Endothelial cell of umbilical vein (primary cell): ENCODE results near the gene CX3CR1. TPM values are rescaled to one million over a fixed set of nuclear protein-coding genes. Genes with fewer than 3 reads are reported as not detected.

Experiments
- BruUV-seq: library from RNA; stranded (reverse); fragments of 400-500 nt; replicated peaks from 2 replicates; lab custom pipeline; 2021; lab: Mats Ljungman, UMichigan
- CTCF ChIA-PET: fragments of 300-600, 350-600 bp; sonication (Branson Sonifier 250); formaldehyde crosslinking; loops from one replicate; lab custom pipeline; 2021; ENCODE audit warnings: antibody characterized with exemption, inconsistent platforms; lab: Charles Lee
- POLR2A ChIA-PET: fragments of 300-600, 350-600 bp; sonication (Branson Sonifier 250); formaldehyde crosslinking; loops from one replicate; lab custom pipeline; 2021; ENCODE audit warnings: antibody characterized with exemption, inconsistent platforms; lab: Charles Lee
- DNase-seq: peaks from one replicate; pipeline ENCODE4 v3.0.0-alpha.2; 2011; ENCODE audit warnings: low read depth, low spot score
- FAIRE-seq: peaks from 2 replicates; lab custom pipeline; 2011; peaks lifted over from hg19 to GRCh38; lab: Jason Lieb, UNC
- H2AFZ ChIP-seq: 2 replicates; pipeline ENCODE4 v1.6.0; 2012; ENCODE audit warnings: low read depth, low read length, control low read depth, inconsistent platforms
- H3K27ac ChIP-seq: 2 replicates; pipeline ENCODE4 v1.5.1; 2011; ENCODE audit warnings: low read depth, mild to moderate bottlenecking, control low read depth, low read length, moderate library complexity; ENCODE audit not compliant: insufficient read depth
- H3K27me3 ChIP-seq, 2 experiments: 2 replicates each; pipeline versions ENCODE4 v1.6.0 to v1.6.1; 2011; ENCODE audit warnings: low read length in 2 of 2, mixed read lengths in 1 of 2; ENCODE audit not compliant: control insufficient read depth in 2 of 2, insufficient read depth in 2 of 2
- H3K36me3 ChIP-seq, 2 experiments: 2 replicates in 1 of 2; 3 replicates in 1 of 2; pipeline ENCODE4 v1.5.1; 2011; ENCODE audit warnings: low read length in 2 of 2, mild to moderate bottlenecking in 1 of 2, moderate library complexity in 1 of 2; ENCODE audit not compliant: control insufficient read depth in 2 of 2, insufficient read depth in 2 of 2; ENCODE audit errors: extremely low read depth in 1 of 2
- H3K4me1 ChIP-seq: 3 replicates; pipeline ENCODE4 v1.5.1; 2011; ENCODE audit warnings: mild to moderate bottlenecking, low read length; ENCODE audit not compliant: control insufficient read depth, insufficient read depth; ENCODE audit errors: extremely low read depth
- H3K4me2 ChIP-seq: 2 replicates; pipeline ENCODE4 v1.6.1; 2011; ENCODE audit warnings: low read length, control low read depth, mixed read lengths; ENCODE audit not compliant: insufficient read depth
- H3K4me3 ChIP-seq, 3 experiments: fragments of 200-600 bp in 1 of 3; sonication (generic), shearing (Covaris generic) in 1 of 3; replicated peaks in 1 of 3; 2 replicates each; pipeline ENCODE4 v1.5.1; 2011 to 2016; ENCODE audit warnings: control low read depth in 3 of 3, low read length in 3 of 3, mild to moderate bottlenecking in 2 of 3, inconsistent platforms in 1 of 3, low read depth in 1 of 3, moderate library complexity in 1 of 3; ENCODE audit not compliant: insufficient read depth in 1 of 3
- H3K79me2 ChIP-seq: 2 replicates; pipeline ENCODE4 v1.6.0; 2012; ENCODE audit warnings: low read length, inconsistent platforms; ENCODE audit not compliant: control insufficient read depth, insufficient read depth
- H3K9ac ChIP-seq: replicated peaks from 2 replicates; pipeline ENCODE3; 2011; ENCODE audit warnings: low read length, control low read depth; ENCODE audit not compliant: insufficient read depth; ENCODE audit errors: extremely low read depth
- H3K9me1 ChIP-seq: replicated peaks from 3 replicates; pipeline ENCODE4 v1.6.0; 2011; ENCODE audit warnings: mild to moderate bottlenecking, low read length; ENCODE audit not compliant: control insufficient read depth, insufficient read depth; ENCODE audit errors: extremely low read depth
- H3K9me3 ChIP-seq: replicated peaks from 2 replicates; pipeline ENCODE4 v1.5.1; 2012; ENCODE audit warnings: low read length, inconsistent platforms; ENCODE audit not compliant: control insufficient read depth, insufficient read depth
- H4K20me1 ChIP-seq: replicated peaks from 2 replicates; pipeline ENCODE3; 2011; ENCODE audit warnings: mild to moderate bottlenecking, low read length; ENCODE audit not compliant: control insufficient read depth, insufficient read depth; ENCODE audit errors: extremely low read depth
- CTCF ChIP-seq, 2 donors: IDR thresholded peaks; 1 replicate in 1 of 2; 2 replicates in 1 of 2; pipeline ENCODE4 v1.5.1; 2011; ENCODE audit warnings: low read length in 2 of 2, mild to moderate bottlenecking in 2 of 2, moderate library complexity in 2 of 2, control low read depth in 1 of 2, inconsistent platforms in 1 of 2, low read depth in 1 of 2; ENCODE audit not compliant: insufficient read depth in 1 of 2; ENCODE audit errors: extremely low read depth in 1 of 2
- EZH2 ChIP-seq: IDR thresholded peaks from 2 replicates; pipeline ENCODE4 v1.6.1; 2012; ENCODE audit warnings: borderline replicate concordance, low read depth, mild to moderate bottlenecking, moderate library complexity, low read length, inconsistent platforms; ENCODE audit not compliant: severe bottlenecking
- FOS ChIP-seq: IDR thresholded peaks from 2 replicates; pipeline ENCODE4 v1.6.1; 2011; ENCODE audit warnings: mild to moderate bottlenecking, low read length, moderate library complexity, borderline replicate concordance; ENCODE audit not compliant: insufficient read depth
- GATA2 ChIP-seq: IDR thresholded peaks from 2 replicates; pipeline ENCODE4 v1.7.0; 2011; ENCODE audit warnings: low read depth, mild to moderate bottlenecking, moderate library complexity, mixed read lengths, low read length; ENCODE audit not compliant: insufficient read length, insufficient read depth
- JUN ChIP-seq: IDR thresholded peaks from 2 replicates; pipeline ENCODE4 v1.6.1; 2011; ENCODE audit warnings: borderline replicate concordance, low read depth; ENCODE audit not compliant: insufficient read length, insufficient read depth
- MAX ChIP-seq: IDR thresholded peaks from 2 replicates; pipeline ENCODE4 v1.6.1; 2011; ENCODE audit not compliant: insufficient read depth, insufficient read length
- MYC ChIP-seq: IDR thresholded peaks from one replicate; pipeline ENCODE4 v1.6.1; 2011; ENCODE audit warnings: mild to moderate bottlenecking, low read depth, low read length
- POLR2A ChIP-seq: IDR thresholded peaks from 2 replicates; pipeline ENCODE4 v1.6.1; 2012; ENCODE audit warnings: low read depth, mild to moderate bottlenecking, control low read depth, low read length
- POLR2AphosphoS5 ChIP-seq: IDR thresholded peaks from 2 replicates; pipeline ENCODE4 v1.6.1; 2012; ENCODE audit warnings: low read depth, mild to moderate bottlenecking, control low read depth, low read length, moderate library complexity; ENCODE audit not compliant: insufficient read depth
- dilution Hi-C: fragments of 300-500 bp; cut with MboI; formaldehyde crosslinking; loops from one replicate; pipeline ENCODE4 v1.15.0; 2019; ENCODE audit warnings: low sequenced_read_pairs; ENCODE audit not compliant: extremely low pct_ligation_motif_present
- intact Hi-C: fragments of 100-400 bp; cut with micrococcal nuclease; formaldehyde crosslinking; loops from one replicate; pipeline ENCODE4 v1.10.0; 2022
- polyA plus RNA-seq, 4 experiments: library from polyadenylated mRNA; depleted of rRNA in 3 of 4; stranded (reverse) in 3 of 4; unstranded in 1 of 4; fragments of >200 nt; gene quantifications; 2 replicates each; pipeline versions ENCODE4 v1.2.1 to v1.2.3, GENCODE V29; 2011 to 2012; ENCODE audit warnings: missing spikeins in 1 of 4
- total RNA-seq: library from RNA; stranded (reverse); gene quantifications from 2 replicates; pipeline ENCODE4 v1.2.3, GENCODE V29; 2021

CX3CR1 gene
- total and polyA plus RNA-seq, 2 donors (not counting 3 experiments of a cell fraction or from before 2014, with no cell fraction given) = not detected

GRCh38 chr3:39219702-39220101 lies 60.1 kb downstream of the CX3CR1 start:
- FAIRE-seq = no peak
- CTCF ChIA-PET = no interaction called here
- no peak overlapping the region for H3K4me3 ChIP-seq
- no TSS peak for BruUV-seq
- TF ChIP-seq MAX = no peak
- no peak for TF ChIP-seq FOS
- TF ChIP-seq POLR2A = no peak
- no peak for TF ChIP-seq CTCF (IDR thresholded peaks at IDR 0.05; ENCODE audit: extremely low read depth in 1 of 2, insufficient read depth in 1 of 2, low read depth in 1 of 2, low read length in 2 of 2)
- TF ChIP-seq JUN = no peak
- TF ChIP-seq MYC = no peak
- no peak for TF ChIP-seq GATA2
- TF ChIP-seq EZH2 = no peak
- TF ChIP-seq POLR2AphosphoS5 = no peak
- H3K9me1 ChIP-seq = no peaks in the 10 kb centered on the region
- H3K27ac ChIP-seq = no peak overlapping the region
- no peaks in the 10 kb centered on the region for H4K20me1 ChIP-seq
- peaks cover 11 to 16% of the 10 kb centered on the region in 2 experiments for H3K27me3 ChIP-seq
- no peaks in the 10 kb centered on the region for H3K9me3 ChIP-seq
- intact Hi-C loops (no loop called here), dilution Hi-C loops (no loop called here)
- no peaks in the 10 kb centered on the region for H3K4me1 ChIP-seq
- H3K36me3 ChIP-seq = no peaks in the 10 kb centered on the region
- POLR2A ChIA-PET = no interaction called here
- no peak overlapping the region for H3K4me2 ChIP-seq
- no peak overlapping the region for H3K9ac ChIP-seq
- no peaks in the 10 kb centered on the region for H3K79me2 ChIP-seq
- H2AFZ ChIP-seq = no peak overlapping the region
- DNase-seq = no peak
